T1000 (cell line): ENCODE results near the gene SAPCD1.

Experiments used
- DNase-seq: peaks from one replicate; lab custom pipeline; 2025; ENCODE audit warnings: mixed read lengths; lab: John Stamatoyannopoulos, UW

SAPCD1 gene

DNA sequence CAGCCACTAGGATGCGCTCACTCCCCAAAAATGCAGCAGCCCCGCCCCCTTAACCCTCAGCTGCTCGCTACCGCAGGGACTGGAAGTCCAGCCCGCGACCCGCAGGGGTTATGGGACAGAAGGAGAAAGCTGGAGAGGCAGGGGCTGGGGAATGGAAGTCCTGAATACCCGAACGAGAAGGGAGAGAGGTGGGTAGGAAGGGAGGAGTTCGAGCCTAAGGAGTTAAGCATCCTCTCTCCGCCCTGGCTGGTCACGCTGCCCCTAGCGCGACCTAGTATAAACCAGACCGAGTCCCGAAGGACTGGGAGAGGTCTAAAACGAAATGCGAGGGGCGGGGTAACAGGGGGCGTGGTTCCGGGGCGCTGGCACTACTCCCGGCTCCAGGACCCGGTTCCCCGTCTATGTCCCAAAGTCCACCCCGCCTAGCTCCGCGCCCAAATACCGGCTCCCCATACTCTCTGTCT is 32.9 kb upstream of the SAPCD1 start:
- DNase-seq = peak; percentile 85

DNA sequence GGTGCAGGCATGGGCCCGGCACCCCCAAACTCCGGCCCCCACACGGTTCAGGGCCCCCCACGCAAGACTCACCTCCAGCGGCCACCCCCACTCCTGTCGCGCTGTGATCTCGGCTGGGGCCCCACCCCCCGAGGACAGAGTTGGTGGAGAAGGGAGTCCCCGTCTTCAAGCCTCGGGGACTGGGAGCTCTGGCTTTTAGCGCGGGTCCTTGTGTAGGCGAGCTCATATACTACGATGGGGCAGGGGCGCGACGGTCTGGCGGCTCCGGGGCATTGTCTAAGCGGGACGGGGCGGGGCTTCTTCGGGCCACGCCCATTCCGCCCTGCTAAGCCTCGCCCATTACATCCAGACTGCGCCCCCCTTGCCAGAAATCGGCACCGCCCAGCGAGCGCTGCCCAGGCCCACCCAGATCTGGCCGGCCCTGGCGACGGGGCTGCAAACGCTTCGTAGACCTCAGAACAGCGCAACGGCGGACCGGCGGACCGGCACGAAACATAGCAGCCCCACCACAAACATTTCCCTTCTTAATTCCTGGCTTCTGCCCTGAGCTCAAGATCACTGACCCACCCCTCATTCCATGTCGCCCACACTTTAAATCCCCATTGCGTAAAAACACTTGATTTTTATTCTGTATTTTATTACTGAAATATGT is 32.4 kb upstream of the SAPCD1 start:
- peak; percentile 82 for DNase-seq

DNA sequence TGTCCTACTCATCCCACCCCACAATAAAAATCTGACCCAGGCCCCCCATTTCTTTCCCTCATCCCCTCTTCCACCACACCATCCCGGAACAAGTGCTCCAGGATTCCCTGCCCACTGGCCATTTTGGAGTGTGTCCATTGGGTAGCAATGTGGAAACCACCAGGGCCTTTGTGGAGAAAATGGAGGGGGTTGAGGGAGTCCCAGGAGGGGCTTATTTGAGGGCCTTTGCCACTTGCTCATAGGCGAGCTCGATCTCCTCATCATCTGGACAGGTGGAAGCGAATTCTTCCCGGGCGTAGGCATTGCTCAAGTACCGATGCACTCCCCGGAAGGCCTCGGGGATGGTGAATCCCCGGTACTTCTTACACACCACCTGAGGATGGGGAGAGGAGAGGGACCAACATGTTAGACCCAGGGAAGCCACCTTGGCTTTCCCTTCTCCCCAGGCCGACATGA is 31.8 kb upstream of the SAPCD1 start:
- DNase-seq = no peak

DNA sequence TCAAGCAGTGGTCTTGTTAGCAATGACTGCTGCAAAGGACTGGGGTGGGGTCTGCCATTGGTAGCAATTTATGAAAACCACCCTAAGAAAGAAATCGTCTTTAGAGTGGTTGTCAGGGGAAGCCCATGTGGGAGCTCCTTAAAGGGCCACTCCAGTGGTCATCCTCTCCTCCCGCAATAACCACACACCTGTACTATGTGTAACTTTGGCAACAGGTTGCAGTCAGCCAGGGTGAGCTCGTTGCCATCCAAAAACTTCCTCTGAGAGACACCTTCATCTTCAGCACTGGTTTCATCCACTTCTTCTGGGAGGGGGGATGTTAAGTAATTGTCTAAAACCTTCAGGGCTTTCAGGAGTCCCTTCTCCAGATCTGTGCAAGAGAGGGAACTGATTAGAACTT is 30.4 kb upstream of the SAPCD1 start:
- no peak for DNase-seq

GRCh38 chr6:31733734-31734133 is 28.7 kb upstream of the SAPCD1 start:
- no peak for DNase-seq

DNA sequence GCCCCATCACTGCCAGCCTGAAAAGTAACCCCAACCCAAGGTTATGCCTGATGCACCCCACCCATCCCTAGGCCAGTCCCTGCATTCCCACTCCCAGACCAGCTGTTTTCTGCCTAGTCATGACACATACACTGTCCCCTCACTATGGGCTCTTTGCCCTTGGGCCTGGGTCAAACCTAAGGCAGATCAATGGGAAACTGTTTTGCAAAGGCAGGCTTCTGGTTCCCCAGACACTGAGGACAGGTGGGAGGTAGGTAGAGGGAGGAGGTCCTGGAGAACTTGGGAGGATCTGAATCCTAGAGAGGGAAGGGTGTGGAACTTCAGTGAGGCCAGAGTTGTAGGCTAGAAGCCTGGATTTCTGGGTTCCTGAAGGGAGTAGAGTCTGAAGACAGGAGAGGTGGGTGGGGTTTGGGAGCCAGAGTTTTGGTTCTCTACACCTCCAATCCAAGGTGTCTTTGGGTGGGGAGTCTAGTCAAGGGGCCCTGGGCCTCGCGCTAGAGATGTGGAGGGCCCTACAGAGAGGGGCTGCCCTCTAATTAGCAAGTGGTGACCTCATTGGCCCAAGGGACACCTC is 28.1 kb upstream of the SAPCD1 start:
- no peak for DNase-seq

DNA sequence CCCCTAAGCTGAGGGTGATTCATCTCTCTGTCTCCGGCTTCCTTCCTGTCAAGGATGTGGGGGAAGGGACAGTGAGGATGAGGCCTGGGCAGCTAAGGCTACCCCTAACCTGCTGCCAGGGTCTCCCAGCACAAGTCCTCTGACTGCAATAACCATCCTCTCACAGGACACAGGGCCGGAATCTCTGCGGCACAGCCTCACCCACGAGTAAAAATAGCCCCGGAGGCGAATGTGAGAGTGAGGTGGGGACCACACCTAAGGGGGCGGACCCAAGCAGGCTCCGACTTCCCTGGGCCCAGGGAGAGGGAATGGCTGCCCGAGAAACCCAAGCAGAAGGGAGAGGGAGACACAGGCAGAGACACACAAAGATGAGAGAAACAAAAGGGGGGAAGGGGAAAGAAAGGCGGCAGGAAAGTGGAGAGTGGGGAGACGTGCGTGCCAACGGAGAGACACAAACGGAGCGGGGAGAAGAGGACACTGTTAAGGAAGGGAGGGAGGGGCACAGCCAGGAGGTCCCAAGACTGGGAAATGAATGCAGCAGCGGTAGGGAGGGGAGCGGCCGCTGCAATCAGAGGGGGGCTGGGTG is 27.5 kb upstream of the SAPCD1 start:
- DNase-seq = peak; percentile 44

GRCh38 chr6:31736021-31736767 is 26.3 kb upstream of the SAPCD1 start, which contains the start of gene CLIC1:
TSS of gene CLIC1 (minus strand) at chr6:31736530. CDS start at chr6:31736300, 230 bp downstream.
- DNase-seq = peak; percentile 58

- no peak for DNase-seq
Measured at GRCh38 chr6:31736768-31737314, 25.6 kb upstream of the SAPCD1 start.

DNA sequence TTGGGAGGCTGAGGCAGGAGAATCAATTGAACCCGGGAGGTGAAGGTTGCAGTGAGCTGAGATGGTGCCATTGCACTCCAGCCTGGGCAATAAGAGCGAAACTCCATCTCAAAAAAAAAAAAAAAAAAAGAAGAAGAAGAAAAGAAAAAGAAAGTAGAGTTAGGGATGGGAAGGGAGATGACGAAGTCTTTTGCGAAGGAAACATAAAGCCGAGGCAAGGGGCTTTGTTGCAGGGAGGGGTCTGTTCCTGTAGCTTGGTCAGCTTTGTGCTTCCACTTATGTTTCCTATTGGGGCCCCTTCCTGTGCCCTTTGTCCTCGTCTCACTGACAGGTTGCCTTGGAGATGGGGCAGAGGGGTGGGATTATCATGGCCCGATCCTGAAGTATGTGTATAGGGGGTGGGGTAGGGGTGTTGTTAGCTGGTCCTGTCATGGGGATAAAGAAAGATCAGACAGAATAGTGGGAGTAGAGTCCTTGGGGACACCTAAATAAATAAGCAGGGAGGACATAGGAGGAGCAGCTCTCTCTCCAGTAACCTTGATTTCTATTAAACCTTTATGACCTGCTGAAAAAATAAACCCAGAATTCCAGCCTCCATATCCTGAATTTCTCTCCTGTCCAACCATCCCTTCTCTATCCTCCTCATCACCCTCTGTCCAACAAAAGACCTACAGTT is 25.0 kb upstream of the SAPCD1 start:
- DNase-seq = no peak

DNA sequence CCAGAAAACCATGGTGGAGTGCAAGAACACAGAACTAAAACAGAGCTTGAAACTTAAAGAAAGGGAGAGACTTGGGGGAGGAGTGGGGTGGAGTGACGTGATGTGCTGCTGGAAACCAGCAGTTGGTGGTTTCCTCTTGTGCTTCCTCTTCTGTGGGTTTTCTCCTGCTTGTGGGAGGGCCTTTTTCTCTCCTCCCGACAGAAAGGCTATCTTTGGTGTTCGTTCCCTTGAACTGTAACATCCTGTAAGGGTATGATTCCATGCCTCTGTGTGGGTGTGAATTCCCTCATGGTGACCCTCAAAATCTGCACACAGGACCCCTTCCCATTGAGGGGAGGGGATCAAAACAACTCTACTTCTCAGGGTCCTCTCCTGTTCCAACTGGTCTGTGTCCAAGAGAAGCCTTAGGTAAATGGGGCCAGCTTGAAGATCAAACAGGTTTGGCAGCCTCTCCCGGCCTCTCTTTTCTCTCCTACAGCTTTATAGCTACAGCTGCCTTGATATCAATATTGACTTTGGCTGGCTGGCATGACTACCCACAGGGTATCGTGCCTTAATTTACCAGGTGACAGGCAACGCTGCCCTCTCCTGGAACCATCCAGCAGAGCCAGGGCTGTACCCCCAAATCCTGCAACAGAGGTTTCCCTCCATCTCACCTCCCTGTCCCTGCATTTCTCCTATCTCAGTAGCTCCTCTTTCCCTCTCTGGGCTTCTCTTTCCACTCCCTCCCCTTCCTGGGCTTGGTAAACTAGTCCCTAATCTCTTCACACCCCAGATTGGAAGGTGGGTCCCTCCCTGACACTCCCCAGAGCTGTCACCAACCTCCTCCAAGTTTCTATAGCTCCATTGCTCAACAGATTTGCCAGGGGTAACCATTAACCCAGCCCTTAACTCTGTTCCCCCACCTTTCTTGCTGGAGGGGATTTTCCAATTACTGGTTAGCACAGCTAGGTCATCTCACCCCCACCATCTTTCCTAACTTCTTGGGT is 24.2 kb upstream of the SAPCD1 start:
- no peak for DNase-seq

GRCh38 chr6:31739639-31740396 is 22.6 kb upstream of the SAPCD1 start, which contains the start of gene MSH5:
TSS of gene MSH5 (plus strand) at chr6:31740005. CDS start at chr6:31740467, 462 bp downstream.
- peak; percentile 98 for DNase-seq

DNA sequence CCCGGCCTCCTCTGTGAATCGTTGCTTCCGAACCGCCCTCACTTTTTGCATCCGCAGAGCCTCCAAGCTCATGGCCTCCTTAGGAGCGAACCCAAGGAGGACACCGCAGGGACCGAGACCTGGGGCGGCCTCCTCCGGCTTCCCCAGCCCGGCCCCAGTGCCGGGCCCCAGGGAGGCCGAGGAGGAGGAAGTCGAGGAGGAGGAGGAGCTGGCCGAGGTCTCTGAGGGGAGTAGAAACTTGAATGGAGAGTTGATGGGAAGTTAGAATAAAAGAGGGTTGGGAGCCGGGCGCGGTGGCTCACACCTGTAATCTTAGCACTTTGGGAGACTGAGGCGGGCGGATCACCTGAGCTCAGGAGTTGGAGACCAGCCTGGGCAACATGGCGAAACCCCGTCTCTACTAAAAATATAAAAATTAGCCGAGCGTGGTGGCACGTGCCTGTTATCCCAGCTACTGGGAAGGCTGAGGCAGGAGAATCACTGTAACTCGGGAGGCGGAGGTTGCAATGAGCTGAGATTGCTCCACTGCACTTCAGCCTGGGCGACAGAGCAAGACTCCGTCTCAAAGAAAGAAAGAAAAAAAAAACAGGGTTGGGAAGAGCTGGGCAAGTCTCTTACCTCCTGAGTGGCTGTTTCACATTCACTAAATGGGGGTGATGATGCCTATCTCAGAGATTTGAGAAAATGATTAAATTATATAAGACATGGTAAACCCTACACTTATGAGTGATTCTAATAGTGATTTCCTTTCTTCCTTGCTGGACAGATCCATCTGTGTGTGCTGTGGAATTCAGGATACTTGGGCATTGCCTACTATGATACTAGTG is 21.8 kb upstream of the SAPCD1 start:
- DNase-seq = no peak

GRCh38 chr6:31741815-31742214 is 20.6 kb upstream of the SAPCD1 start:
- no peak for DNase-seq

GRCh38 chr6:31742894-31743293 is 19.6 kb upstream of the SAPCD1 start:
- no peak for DNase-seq

GRCh38 chr6:31744422-31744821 is 18.0 kb upstream of the SAPCD1 start:
- no peak for DNase-seq

DNA sequence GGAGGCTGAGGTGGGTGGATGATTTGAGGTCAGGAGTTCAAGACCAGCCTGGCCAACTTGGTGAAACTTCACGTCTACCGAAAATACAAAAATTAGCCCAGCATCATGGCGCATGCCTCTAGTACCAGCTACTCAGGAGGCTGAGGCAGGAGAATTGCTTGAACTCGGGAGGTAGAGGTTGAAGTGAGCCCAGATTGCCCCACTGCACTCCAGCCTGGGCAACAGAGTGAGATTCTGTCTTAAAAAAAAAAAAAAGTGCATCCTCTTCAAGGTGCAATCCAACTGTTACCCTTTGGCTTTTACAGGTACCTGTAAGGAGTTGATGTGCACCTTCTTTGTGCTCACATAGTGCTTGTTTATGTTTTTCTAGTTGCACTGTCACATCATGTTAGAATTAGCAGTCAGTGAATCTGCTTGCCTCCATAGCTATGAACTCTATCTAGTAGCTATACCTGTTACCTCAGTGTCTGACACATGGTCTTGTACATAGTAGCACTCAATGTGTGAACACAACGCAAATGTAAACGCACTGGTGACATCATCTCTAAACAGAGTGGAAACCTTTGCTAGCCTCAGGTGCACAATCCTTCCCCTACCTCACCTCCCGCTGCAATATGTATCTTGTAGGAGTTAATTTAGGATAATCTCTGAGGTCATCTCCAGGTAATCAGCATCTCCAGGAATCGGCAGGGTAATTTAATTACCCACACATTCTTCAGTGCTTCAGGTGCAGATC is 13.0 kb upstream of the SAPCD1 start:
- no peak for DNase-seq

DNA sequence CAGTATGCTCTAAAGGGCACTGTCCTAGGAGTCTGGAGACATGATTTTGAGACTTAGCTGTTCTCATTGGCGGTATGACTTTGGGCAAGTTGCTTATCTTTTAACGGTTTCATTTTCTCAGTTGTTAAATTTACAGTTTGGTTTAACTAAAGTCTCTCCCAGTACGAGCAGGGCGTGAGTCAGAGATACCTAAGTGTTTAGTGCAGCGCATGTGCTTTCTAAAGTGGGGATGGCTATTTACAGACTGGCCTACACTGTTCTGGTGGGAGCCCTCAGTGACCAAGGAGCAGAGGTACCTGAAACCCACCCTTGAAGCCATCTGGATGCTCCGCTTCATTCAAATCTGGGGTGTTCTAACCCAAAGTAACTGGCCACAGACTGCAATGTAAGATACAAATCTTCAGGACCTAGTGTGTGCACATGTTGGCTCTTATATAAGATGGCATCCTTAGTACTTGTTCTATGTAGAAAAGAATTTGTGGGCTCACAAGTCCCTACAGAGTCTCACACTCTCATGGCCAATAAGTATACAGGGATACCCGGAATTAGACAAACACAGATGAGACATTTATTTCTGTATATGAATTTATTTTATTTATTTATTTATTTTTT is 11.9 kb upstream of the SAPCD1 start:
- DNase-seq = no peak
